ENCODE results near the gene MBP.

DNA sequence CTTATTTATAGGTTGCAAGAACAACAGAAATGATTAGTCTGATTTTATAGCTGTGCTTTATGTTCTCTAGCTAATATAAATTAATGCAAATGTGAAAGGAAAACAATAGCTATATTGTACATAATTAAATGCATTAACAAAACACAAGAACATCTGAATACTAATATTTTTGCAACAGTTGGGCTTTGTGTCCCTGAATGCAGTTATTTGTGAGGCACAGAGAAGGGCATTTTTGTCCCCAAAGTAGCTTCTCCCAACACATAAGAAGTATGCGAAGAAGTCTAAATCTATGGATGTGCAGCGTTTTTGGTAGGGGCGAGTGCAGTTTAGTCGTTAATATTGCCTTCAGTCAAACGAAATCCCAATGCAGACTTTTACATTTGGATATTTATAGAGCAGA is 110.0 kb downstream of the MBP start:
- no peak for TF ChIP-seq POLR2A (IDR thresholded peaks at IDR 0.05; ENCODE audit: low read depth, low read length)
- TF ChIP-seq, protein P1, sequence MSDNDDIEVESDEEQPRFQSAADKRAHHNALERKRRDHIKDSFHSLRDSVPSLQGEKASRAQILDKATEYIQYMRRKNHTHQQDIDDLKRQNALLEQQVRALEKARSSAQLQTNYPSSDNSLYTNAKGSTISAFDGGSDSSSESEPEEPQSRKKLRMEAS (IDR thresholded peaks at IDR 0.05; ENCODE audit: insufficient read depth, insufficient read length), result no peak
- TF ChIP-seq, protein P2, sequence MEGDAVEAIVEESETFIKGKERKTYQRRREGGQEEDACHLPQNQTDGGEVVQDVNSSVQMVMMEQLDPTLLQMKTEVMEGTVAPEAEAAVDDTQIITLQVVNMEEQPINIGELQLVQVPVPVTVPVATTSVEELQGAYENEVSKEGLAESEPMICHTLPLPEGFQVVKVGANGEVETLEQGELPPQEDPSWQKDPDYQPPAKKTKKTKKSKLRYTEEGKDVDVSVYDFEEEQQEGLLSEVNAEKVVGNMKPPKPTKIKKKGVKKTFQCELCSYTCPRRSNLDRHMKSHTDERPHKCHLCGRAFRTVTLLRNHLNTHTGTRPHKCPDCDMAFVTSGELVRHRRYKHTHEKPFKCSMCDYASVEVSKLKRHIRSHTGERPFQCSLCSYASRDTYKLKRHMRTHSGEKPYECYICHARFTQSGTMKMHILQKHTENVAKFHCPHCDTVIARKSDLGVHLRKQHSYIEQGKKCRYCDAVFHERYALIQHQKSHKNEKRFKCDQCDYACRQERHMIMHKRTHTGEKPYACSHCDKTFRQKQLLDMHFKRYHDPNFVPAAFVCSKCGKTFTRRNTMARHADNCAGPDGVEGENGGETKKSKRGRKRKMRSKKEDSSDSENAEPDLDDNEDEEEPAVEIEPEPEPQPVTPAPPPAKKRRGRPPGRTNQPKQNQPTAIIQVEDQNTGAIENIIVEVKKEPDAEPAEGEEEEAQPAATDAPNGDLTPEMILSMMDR (IDR thresholded peaks at IDR 0.05; ENCODE audit: extremely low read depth in 1 of 2, insufficient read depth in 1 of 2, low read depth in 1 of 2, low read length in 2 of 2), result no peak
- TF ChIP-seq MYC (IDR thresholded peaks at IDR 0.05; ENCODE audit: low read depth, low read length), result no peak
- TF ChIP-seq POLR2AphosphoS5 (IDR thresholded peaks at IDR 0.05; ENCODE audit: insufficient read depth, low read depth, low read length), result no peak
- TF ChIP-seq JUN (IDR thresholded peaks at IDR 0.05; ENCODE audit: borderline replicate concordance, insufficient read depth, insufficient read length, low read depth), result no peak
- no peak for TF ChIP-seq EZH2 (IDR thresholded peaks at IDR 0.05; ENCODE audit: borderline replicate concordance, low read depth, low read length, severe bottlenecking)
- TF ChIP-seq GATA2 (IDR thresholded peaks at IDR 0.05; ENCODE audit: insufficient read depth, insufficient read length, low read depth, low read length), result no peak
- no peak for TF ChIP-seq FOS (IDR thresholded peaks at IDR 0.05; ENCODE audit: borderline replicate concordance, insufficient read depth, low read length)

All from endothelial cell of umbilical vein (primary cell).